Right atrium auricular region (tissue), 2 donors: ENCODE data around the gene PDE4D. TPM values are rescaled to one million over a fixed set of nuclear protein-coding genes. Genes with fewer than 3 reads are reported as not detected.

Experiments
- DNase-seq: peaks from one replicate; pipeline ENCODE4 v3.0.0-alpha.2; 2019; ENCODE audit warnings: low spot score
- H3K27ac ChIP-seq, 2 donors: fragments of 200-600 bp; sonication (generic); 1 replicate in 1 of 2; 2 replicates in 1 of 2; pipeline ENCODE4 v1.5.1; 2016 to 2019
- H3K27me3 ChIP-seq, 2 donors: fragments of 200-600 bp; sonication (generic); one replicate each; pipeline versions ENCODE4 v1.5.1 to v1.6.0; 2017 to 2019
- H3K36me3 ChIP-seq: fragments of 200-600 bp; sonication (generic); one replicate; pipeline ENCODE4 v1.5.1; 2016
- H3K4me1 ChIP-seq, 2 donors: fragments of 200-600 bp; sonication (generic); one replicate each; pipeline versions ENCODE4 v1.5.1 to v1.6.0; 2017 to 2019
- H3K4me3 ChIP-seq, 2 donors: fragments of 200-600 bp; sonication (generic); 1 replicate in 1 of 2; 2 replicates in 1 of 2; pipeline ENCODE4 v1.5.1; 2017 to 2019; ENCODE audit warnings: mild to moderate bottlenecking in 1 of 2, moderate library complexity in 1 of 2
- H3K9me3 ChIP-seq, 2 donors: fragments of 200-600 bp; sonication (generic); one replicate each; pipeline ENCODE4 v1.5.1; 2019
- total RNA-seq, 2 donors: library from RNA; depleted of rRNA; stranded (reverse); fragments of >200 nt; gene quantifications; one replicate each; pipeline ENCODE4 v1.1.0, GENCODE V29; 2016
- TF ChIP-seq, protein P1 (sequence below), 2 donors: fragments of 200-600 bp; sonication (generic); IDR thresholded peaks; one replicate each; pipeline ENCODE4 v1.5.1; 2019; ENCODE audit warnings: antibody characterized with exemption in 2 of 2

PDE4D gene
- total RNA-seq, 2 donors from 2014 or later, result 43.3 to 44.0 TPM

DNA sequence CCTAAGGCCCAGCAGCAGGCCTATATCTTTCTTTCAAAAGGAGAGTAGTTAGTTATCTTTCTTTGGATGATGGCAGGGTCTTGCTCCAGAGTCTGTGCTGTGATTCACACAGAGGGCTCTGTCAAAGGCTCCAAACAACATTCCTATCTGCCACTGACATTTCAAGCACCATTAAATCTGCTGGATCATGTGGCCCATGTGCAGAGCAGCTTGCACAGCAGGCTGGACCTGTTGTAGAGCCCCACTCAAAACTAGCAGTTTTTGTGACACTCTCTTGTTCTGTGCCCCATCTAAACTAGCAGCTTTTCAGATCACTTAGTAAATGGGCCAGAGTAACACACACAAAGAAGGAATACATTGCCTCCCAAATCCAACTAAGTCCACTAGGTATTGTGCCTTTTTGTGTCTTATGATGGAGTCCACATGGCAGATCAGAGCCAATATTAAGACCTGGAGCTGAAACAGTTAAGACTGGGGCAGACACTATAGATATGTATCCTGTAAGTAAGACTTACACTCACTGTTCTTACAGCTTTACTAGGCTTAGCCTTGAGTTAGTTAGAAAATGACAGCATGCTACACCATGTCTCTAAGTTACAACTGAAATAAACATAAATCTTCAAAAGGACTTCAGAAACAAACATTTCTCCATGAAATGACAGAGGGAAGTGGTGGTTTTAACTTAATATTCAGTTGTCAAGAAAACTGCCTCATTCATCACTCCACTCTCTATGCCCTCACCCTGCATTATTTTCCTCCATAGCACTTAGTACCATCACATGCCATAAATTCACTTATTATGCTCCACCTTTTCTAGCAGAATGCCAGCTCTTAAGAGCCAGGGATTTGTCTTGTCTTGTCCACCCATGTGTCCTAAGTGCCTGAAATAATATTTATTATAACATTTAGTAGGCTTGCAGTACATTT is 909.7 kb downstream of the PDE4D start:
- Histone ChIP-seq H3K4me1 (peaks cover 0 to 15% of the 10 kb centered on the region in 2 donors), H3K36me3 (peaks cover 26% of the 10 kb centered on the region), H3K4me3 (no peak overlapping the region), H3K27me3 (no peaks in the 10 kb centered on the region), H3K27ac (no peak overlapping the region), H3K9me3 (no peaks in the 10 kb centered on the region)
- no peak for DNase-seq
- TF ChIP-seq, protein P1, sequence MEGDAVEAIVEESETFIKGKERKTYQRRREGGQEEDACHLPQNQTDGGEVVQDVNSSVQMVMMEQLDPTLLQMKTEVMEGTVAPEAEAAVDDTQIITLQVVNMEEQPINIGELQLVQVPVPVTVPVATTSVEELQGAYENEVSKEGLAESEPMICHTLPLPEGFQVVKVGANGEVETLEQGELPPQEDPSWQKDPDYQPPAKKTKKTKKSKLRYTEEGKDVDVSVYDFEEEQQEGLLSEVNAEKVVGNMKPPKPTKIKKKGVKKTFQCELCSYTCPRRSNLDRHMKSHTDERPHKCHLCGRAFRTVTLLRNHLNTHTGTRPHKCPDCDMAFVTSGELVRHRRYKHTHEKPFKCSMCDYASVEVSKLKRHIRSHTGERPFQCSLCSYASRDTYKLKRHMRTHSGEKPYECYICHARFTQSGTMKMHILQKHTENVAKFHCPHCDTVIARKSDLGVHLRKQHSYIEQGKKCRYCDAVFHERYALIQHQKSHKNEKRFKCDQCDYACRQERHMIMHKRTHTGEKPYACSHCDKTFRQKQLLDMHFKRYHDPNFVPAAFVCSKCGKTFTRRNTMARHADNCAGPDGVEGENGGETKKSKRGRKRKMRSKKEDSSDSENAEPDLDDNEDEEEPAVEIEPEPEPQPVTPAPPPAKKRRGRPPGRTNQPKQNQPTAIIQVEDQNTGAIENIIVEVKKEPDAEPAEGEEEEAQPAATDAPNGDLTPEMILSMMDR (IDR thresholded peaks at IDR 0.05), result no peak

DNA sequence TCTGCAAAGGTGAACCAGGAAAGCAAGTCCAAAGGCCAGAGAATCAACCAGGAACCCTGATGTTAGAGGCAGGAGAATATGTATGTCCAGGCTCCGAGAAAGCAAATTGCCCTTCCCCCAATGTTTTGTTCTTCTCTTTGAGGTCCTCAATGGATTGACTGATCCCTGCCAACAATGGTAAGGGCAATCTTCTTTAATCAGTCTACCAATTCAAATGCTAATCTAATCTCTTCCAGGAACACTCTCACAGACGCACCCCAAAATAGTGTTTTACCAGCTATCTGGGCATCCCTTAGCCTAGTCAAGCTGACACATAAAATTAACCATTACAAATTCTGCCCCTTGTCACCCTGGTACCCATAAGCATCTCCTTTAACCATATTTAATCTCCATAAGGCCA is 912.6 kb downstream of the PDE4D start:
- peaks cover 26% of the 10 kb centered on the region for H3K36me3 ChIP-seq
- H3K27ac ChIP-seq, result no peak overlapping the region
- H3K9me3 ChIP-seq, result no peaks in the 10 kb centered on the region
- DNase-seq, result no peak
- H3K27me3 ChIP-seq, result no peaks in the 10 kb centered on the region
- no peak overlapping the region for H3K4me3 ChIP-seq
- H3K4me1 ChIP-seq, result peaks cover 0 to 13% of the 10 kb centered on the region in 2 donors
- TF ChIP-seq, protein P1 (IDR thresholded peaks at IDR 0.05), result no peak

DNA sequence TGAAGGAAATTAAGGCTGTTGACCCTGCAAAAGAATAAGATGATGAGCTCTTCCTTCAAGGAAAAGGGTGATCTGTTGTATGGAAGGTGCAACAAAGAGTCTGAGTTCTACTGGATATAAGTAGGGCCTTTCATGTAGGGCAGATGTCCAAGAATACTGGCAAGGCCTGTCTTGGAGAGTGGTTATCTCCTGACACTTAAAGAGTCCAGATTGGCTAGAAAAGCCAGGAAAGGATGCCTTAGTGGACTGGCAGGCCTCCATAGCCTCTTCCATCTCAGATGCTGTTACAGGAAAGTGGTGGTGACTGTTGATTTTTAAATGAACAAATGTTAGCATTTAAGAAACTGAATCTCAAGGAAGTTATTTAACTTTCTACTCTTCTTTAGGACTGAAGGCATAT is 914.4 kb downstream of the PDE4D start:
- peaks cover 44% of the 10 kb centered on the region for H3K36me3 ChIP-seq
- DNase-seq, result no peak

DNA sequence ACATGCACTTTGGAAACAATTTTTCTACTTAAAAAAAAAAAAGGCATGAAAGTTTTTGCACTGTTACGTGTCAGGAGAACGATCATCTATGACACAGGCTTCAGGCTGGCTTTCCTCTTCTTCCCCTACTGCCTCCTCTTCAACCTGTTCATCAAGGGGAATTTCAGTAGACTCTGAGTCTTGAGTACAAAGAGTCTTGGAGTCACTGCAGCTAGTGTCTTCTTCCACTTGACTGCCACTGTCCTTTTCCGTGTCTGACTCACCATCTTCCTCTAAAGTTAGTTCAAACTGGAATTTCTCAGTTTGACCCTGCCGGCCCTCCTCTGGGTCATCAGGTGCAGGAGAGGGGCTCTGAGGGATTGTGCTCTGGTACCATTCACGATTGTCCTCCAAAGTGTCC is 918.9 kb downstream of the PDE4D start:
- peaks cover 45% of the 10 kb centered on the region for H3K36me3 ChIP-seq
- no peaks in the 10 kb centered on the region for H3K9me3 ChIP-seq
- H3K27me3 ChIP-seq, result no peaks in the 10 kb centered on the region
- DNase-seq, result no peak
- peaks cover 0 to 10% of the 10 kb centered on the region in 2 donors for H3K4me1 ChIP-seq
- TF ChIP-seq, protein P1 (IDR thresholded peaks at IDR 0.05), result no peak
- no peak overlapping the region for H3K4me3 ChIP-seq
- H3K27ac ChIP-seq, result no peak overlapping the region

More for the DNA sequence above, 914.4 kb downstream of the PDE4D start:
- Histone ChIP-seq H3K4me1 (peaks cover 0 to 11% of the 10 kb centered on the region in 2 donors), H3K4me3 (no peak overlapping the region), H3K27ac (no peak overlapping the region), H3K27me3 (no peaks in the 10 kb centered on the region), H3K9me3 (no peaks in the 10 kb centered on the region)
- TF ChIP-seq, protein P1 (IDR thresholded peaks at IDR 0.05), result no peak

DNA sequence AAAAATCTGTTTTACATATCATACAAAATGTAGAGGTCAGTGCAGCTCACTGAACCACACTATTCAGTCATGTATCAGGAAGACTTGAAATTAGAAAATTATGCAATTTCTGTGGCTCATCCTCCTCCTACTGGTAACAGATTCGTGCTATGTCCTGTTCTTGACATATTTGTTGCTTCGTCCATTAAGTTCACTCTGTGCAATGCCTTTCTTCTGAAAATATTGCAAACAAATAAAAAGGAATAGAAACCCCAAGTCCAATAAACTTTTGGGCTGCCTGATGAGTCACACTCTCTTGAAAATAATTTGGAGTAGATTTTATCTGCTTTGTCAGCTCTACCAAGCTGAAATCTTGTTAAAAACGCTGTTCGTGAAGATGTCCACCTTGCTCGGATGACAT is 919.4 kb downstream of the PDE4D start:
- TF ChIP-seq, protein P1 (IDR thresholded peaks at IDR 0.05), result no peak
- H3K27ac ChIP-seq, result no peak overlapping the region

More for the DNA sequence above, 919.4 kb downstream of the PDE4D start:
- Histone ChIP-seq H3K4me3 (no peak overlapping the region), H3K27me3 (no peaks in the 10 kb centered on the region), H3K36me3 (peaks cover 41% of the 10 kb centered on the region), H3K9me3 (no peaks in the 10 kb centered on the region), H3K4me1 (peaks cover 0 to 4% of the 10 kb centered on the region in 2 donors)
- no peak for DNase-seq
